Right cardiac atrium (tissue), 5 donors: Measurements from ENCODE around the gene ANKMY2. TPM values are rescaled to one million over a fixed set of nuclear protein-coding genes. Genes with fewer than 3 reads are reported as not detected.

Experiments
- ATAC-seq, 2 donors: fragments of 200-7000 bp; cut with Tn5 transposase; one replicate each; pipeline versions ENCODE4 v1.8.0 to v1.9.1; 2020; ENCODE audit warnings: moderate library complexity in 2 of 2, mild to moderate bottlenecking in 1 of 2
- DNase-seq, 3 donors: peaks; one replicate each; pipeline ENCODE4 v3.0.0-alpha.2; 2020
- H3K27ac ChIP-seq: one replicate; pipeline ENCODE4 v1.5.1; 2013; ENCODE audit warnings: mild to moderate bottlenecking, low read length, control low read depth, moderate library complexity
- H3K27me3 ChIP-seq: one replicate; pipeline ENCODE4 v1.6.1; 2013; ENCODE audit not compliant: control insufficient read depth, insufficient read depth
- H3K4me1 ChIP-seq: one replicate; pipeline ENCODE4 v1.6.1; 2013; ENCODE audit warnings: low read length; ENCODE audit not compliant: control insufficient read depth, insufficient read depth
- H3K4me3 ChIP-seq: one replicate; pipeline ENCODE4 v1.5.1; 2013; ENCODE audit warnings: low read length, control low read depth
- H3K9me3 ChIP-seq: one replicate; pipeline ENCODE4 v1.6.1; 2013; ENCODE audit warnings: low read length; ENCODE audit not compliant: control insufficient read depth
- WGBS: extraction: QIAGEN DNeasy Blood & Tissue Kit; methylation state at CpG from one replicate; pipeline ENCODE4 v1.1.7; 2013; 5-methylcytosine and 5-hydroxymethylcytosine counted together
- intact Hi-C, 4 donors: fragments of 100-400 bp; cut with DNase I; formaldehyde crosslinking; loops; one replicate each; pipeline versions ENCODE4 v1.11.0 to v1.14.0; 2022 to 2023
- polyA plus RNA-seq: library from polyadenylated mRNA; stranded (reverse); fragments of 200-250 nt; gene quantifications from one replicate; pipeline ENCODE4 v1.2.3, GENCODE V29; 2013
- total RNA-seq, 4 donors: library from RNA; stranded (reverse); fragmentation: NEBNext Ultra II Directional; extraction: Animal tissue kit (Norgen Biotek cat#: 25700); gene quantifications; one replicate each; pipeline ENCODE4 v1.2.1, GENCODE V29; 2021
- donor health status: healthy with polysubstance abuse.
- donor health status: DM: no; HTN: yes; CAD: no.
- donor health status: DM: no; HTN: no; CAD: no.
- donor health status: DM: no; HTN: yes; CAD: no; lungs with severe emphysema.
- donor health status: DM: yes; HTN: yes; CAD: no.

The ANKMY2 gene
- total and polyA plus RNA-seq, 5 donors = 23.7 to 41.3 (median 32.0) TPM

GRCh38 chr7:16594676-16595075 lies 50.9 kb downstream of the ANKMY2 start:
- Histone ChIP-seq H3K27ac (no peak overlapping the region), H3K4me3 (no peak overlapping the region), H3K4me1 (no peaks in the 10 kb centered on the region), H3K9me3 (no peaks in the 10 kb centered on the region), H3K27me3 (no peaks in the 10 kb centered on the region)
- DNase-seq (no peak), ATAC-seq (no peak)
- WGBS = 90% methylated on average over 1 of the region's 1 CpG
- intact Hi-C loops = no loop called here

- no peaks in the 10 kb centered on the region for H3K4me1 ChIP-seq
- no peaks in the 10 kb centered on the region for H3K27me3 ChIP-seq
Observed at GRCh38 chr7:16594061-16594460, 51.5 kb downstream of the ANKMY2 start.

GRCh38 chr7:16592395-16592794 lies 53.2 kb downstream of the ANKMY2 start:
- 98% methylated on average over 3 of the region's 3 CpGs for WGBS
- DNase-seq = no peak
- intact Hi-C loops = no loop called here

More at GRCh38 chr7:16594061-16594460, 51.5 kb downstream of the ANKMY2 start:
- intact Hi-C loops = no loop called here
- ATAC-seq = no peak
- Histone ChIP-seq H3K27ac (no peak overlapping the region), H3K4me3 (no peak overlapping the region), H3K9me3 (no peaks in the 10 kb centered on the region)
- DNase-seq = no peak

GRCh38 chr7:16590424-16590823 lies 55.1 kb downstream of the ANKMY2 start:
- WGBS = 12% methylated on average over 1 of the region's 1 CpG
- Histone ChIP-seq H3K4me3 (no peak overlapping the region), H3K27ac (no peak overlapping the region), H3K27me3 (no peaks in the 10 kb centered on the region), H3K4me1 (no peaks in the 10 kb centered on the region), H3K9me3 (no peaks in the 10 kb centered on the region)
- DNase-seq (no peak), ATAC-seq (no peak)
- intact Hi-C loops = no loop called here

More at GRCh38 chr7:16592395-16592794, 53.2 kb downstream of the ANKMY2 start:
- H3K27ac ChIP-seq = no peak overlapping the region
- no peaks in the 10 kb centered on the region for H3K27me3 ChIP-seq
- no peaks in the 10 kb centered on the region for H3K4me1 ChIP-seq
- ATAC-seq = no peak
- H3K9me3 ChIP-seq = no peaks in the 10 kb centered on the region
- no peak overlapping the region for H3K4me3 ChIP-seq

GRCh38 chr7:16589881-16590280 lies 55.7 kb downstream of the ANKMY2 start:
- H3K27me3 ChIP-seq = no peaks in the 10 kb centered on the region
- DNase-seq (no peak), ATAC-seq (no peak)
- no peaks in the 10 kb centered on the region for H3K4me1 ChIP-seq
- intact Hi-C loops = no loop called here
- H3K27ac ChIP-seq = no peak overlapping the region
- 54% methylated on average over 2 of the region's 2 CpGs for WGBS
- no peak overlapping the region for H3K4me3 ChIP-seq
- no peaks in the 10 kb centered on the region for H3K9me3 ChIP-seq

- Histone ChIP-seq H3K4me1 (no peaks in the 10 kb centered on the region), H3K27ac (no peak overlapping the region), H3K9me3 (no peaks in the 10 kb centered on the region), H3K27me3 (no peaks in the 10 kb centered on the region), H3K4me3 (no peak overlapping the region)
- ATAC-seq = no peak
- DNase-seq = no peak
- intact Hi-C loops = no loop called here
- WGBS = 59% methylated on average over 6 of the region's 6 CpGs
Observed at GRCh38 chr7:16587790-16588189, 57.8 kb downstream of the ANKMY2 start.

GRCh38 chr7:16587129-16587528 lies 58.4 kb downstream of the ANKMY2 start:
- H3K4me3 ChIP-seq = no peak overlapping the region
- 82% methylated on average over 3 of the region's 3 CpGs for WGBS
- no peak for ATAC-seq

GRCh38 chr7:16586081-16586874 lies 59.3 kb downstream of the ANKMY2 start:
- 66% methylated on average over 42 of the region's 42 CpGs for WGBS
- intact Hi-C loops = no loop called here
- H3K4me3 ChIP-seq = peak overlapping the region; percentile 7

More at GRCh38 chr7:16587129-16587528, 58.4 kb downstream of the ANKMY2 start:
- Histone ChIP-seq H3K27ac (no peak overlapping the region), H3K9me3 (no peaks in the 10 kb centered on the region), H3K27me3 (no peaks in the 10 kb centered on the region), H3K4me1 (no peaks in the 10 kb centered on the region)
- intact Hi-C loops = no loop called here
- DNase-seq = no peak

GRCh38 chr7:16585540-16585939 lies 60.0 kb downstream of the ANKMY2 start:
- H3K4me3 ChIP-seq = no peak overlapping the region
- no peak overlapping the region for H3K27ac ChIP-seq
- WGBS = 85% methylated on average over 17 of the region's 17 CpGs
- H3K9me3 ChIP-seq = no peaks in the 10 kb centered on the region
- intact Hi-C loops = no loop called here
- peak; percentile 76 to 79 (median 76) for DNase-seq
- H3K4me1 ChIP-seq = no peaks in the 10 kb centered on the region
- ATAC-seq = peak; percentile 17 to 67
- no peaks in the 10 kb centered on the region for H3K27me3 ChIP-seq

More at GRCh38 chr7:16586081-16586874, 59.3 kb downstream of the ANKMY2 start:
- Histone ChIP-seq H3K9me3 (no peaks in the 10 kb centered on the region), H3K4me1 (no peaks in the 10 kb centered on the region), H3K27me3 (no peaks in the 10 kb centered on the region), H3K27ac (no peak overlapping the region)
- ATAC-seq (peak; percentile 45 to 47), DNase-seq (peak; percentile 31 to 71 (median 61))

- intact Hi-C loops = no loop called here
- DNase-seq = peak in 1 of 3 donors; percentile 46
- no peak for ATAC-seq
- Histone ChIP-seq H3K9me3 (no peaks in the 10 kb centered on the region), H3K27ac (no peak overlapping the region), H3K4me3 (no peak overlapping the region), H3K27me3 (no peaks in the 10 kb centered on the region), H3K4me1 (no peaks in the 10 kb centered on the region)
- WGBS = 96% methylated on average over 7 of the region's 7 CpGs
Observed at GRCh38 chr7:16583834-16584233, 61.7 kb downstream of the ANKMY2 start.

- H3K27ac ChIP-seq = no peak overlapping the region
- H3K9me3 ChIP-seq = no peaks in the 10 kb centered on the region
- DNase-seq (no peak), ATAC-seq (no peak)
- no peaks in the 10 kb centered on the region for H3K4me1 ChIP-seq
- no peaks in the 10 kb centered on the region for H3K27me3 ChIP-seq
- no peak overlapping the region for H3K4me3 ChIP-seq
- 35% methylated on average over 1 of the region's 1 CpG for WGBS
- intact Hi-C loops = no loop called here
Observed at GRCh38 chr7:16581286-16581685, 64.3 kb downstream of the ANKMY2 start.
